Measurements from ENCODE around the gene ZBTB12. TPM values are rescaled to one million over a fixed set of nuclear protein-coding genes. Genes with fewer than 3 reads are reported as not detected.

Gene ZBTB12
- total and polyA plus RNA-seq, 2 experiments from 2014 or later: 4.4 TPM; not detected in 1

- WGBS (ENCODE audit: low lambda C conversion rate, missing lambda C conversion rate): 72% methylated on average over 5 of the region's 5 CpGs
- no peak overlapping the region for H2AFZ ChIP-seq
- H3K4me3 ChIP-seq: no peak overlapping the region
- DNase-seq (ENCODE audit: low spot score): no peak
- H3K36me3 ChIP-seq (replicated peaks; ENCODE audit: insufficient read depth, low read depth): no peaks in the 10 kb centered on the region
- no peak for TF ChIP-seq EZH2 (IDR thresholded peaks at IDR 0.05; ENCODE audit: borderline replicate concordance)
- no peak for TF ChIP-seq EZH2phosphoT487 (IDR thresholded peaks at IDR 0.05; ENCODE audit: low read depth, severe bottlenecking, unreplicated experiment)
- no peak for TF ChIP-seq CTCF (IDR thresholded peaks at IDR 0.05; ENCODE audit: poor library complexity)
- H3K4me1 ChIP-seq (ENCODE audit: insufficient read depth): no peaks in the 10 kb centered on the region
- no peaks in the 10 kb centered on the region for H3K9me3 ChIP-seq (ENCODE audit: low read depth)
- no peaks in the 10 kb centered on the region for H3K9me2 ChIP-seq (replicated peaks; ENCODE audit: insufficient read depth)
- no peak overlapping the region for H3K27ac ChIP-seq
- H3K4me2 ChIP-seq: no peak overlapping the region
- H4K20me1 ChIP-seq (ENCODE audit: insufficient read depth, poor library complexity, severe bottlenecking): no peaks in the 10 kb centered on the region
- H3K79me2 ChIP-seq: peaks cover 23% of the 10 kb centered on the region
- no peaks in the 10 kb centered on the region for H3K27me3 ChIP-seq
Measured at GRCh38 chr6:31875877-31876276, 26.0 kb downstream of the ZBTB12 start.

- no peak for DNase-seq (ENCODE audit: low spot score)
- no peaks in the 10 kb centered on the region for H3K9me3 ChIP-seq (ENCODE audit: low read depth)
- no peak overlapping the region for H3K4me3 ChIP-seq
- no peaks in the 10 kb centered on the region for H3K9me2 ChIP-seq (replicated peaks; ENCODE audit: insufficient read depth)
- no peak overlapping the region for H3K27ac ChIP-seq
- peaks cover 23% of the 10 kb centered on the region for H3K79me2 ChIP-seq
- TF ChIP-seq CTCF (IDR thresholded peaks at IDR 0.05; ENCODE audit: poor library complexity) (no peak), EZH2phosphoT487 (IDR thresholded peaks at IDR 0.05; ENCODE audit: low read depth, severe bottlenecking, unreplicated experiment) (no peak), EZH2 (IDR thresholded peaks at IDR 0.05; ENCODE audit: borderline replicate concordance) (no peak)
- H3K4me1 ChIP-seq (ENCODE audit: insufficient read depth): no peaks in the 10 kb centered on the region
- H4K20me1 ChIP-seq (ENCODE audit: insufficient read depth, poor library complexity, severe bottlenecking): no peaks in the 10 kb centered on the region
- H3K36me3 ChIP-seq (replicated peaks; ENCODE audit: insufficient read depth, low read depth): no peaks in the 10 kb centered on the region
- H2AFZ ChIP-seq: no peak overlapping the region
- H3K4me2 ChIP-seq: no peak overlapping the region
- H3K27me3 ChIP-seq: no peaks in the 10 kb centered on the region
- 84% methylated on average over 5 of the region's 5 CpGs for whole genome bisulfite sequencing (ENCODE audit: low lambda C conversion rate, missing lambda C conversion rate)
Measured at GRCh38 chr6:31874836-31875572, 26.9 kb downstream of the ZBTB12 start.

- 67% methylated on average over 4 of the region's 4 CpGs for WGBS (ENCODE audit: low lambda C conversion rate, missing lambda C conversion rate)
- Histone ChIP-seq H3K9me2 (replicated peaks; ENCODE audit: insufficient read depth) (no peaks in the 10 kb centered on the region), H3K4me1 (ENCODE audit: insufficient read depth) (no peaks in the 10 kb centered on the region), H3K4me2 (no peak overlapping the region), H3K9me3 (ENCODE audit: low read depth) (no peaks in the 10 kb centered on the region), H3K4me3 (no peak overlapping the region), H2AFZ (no peak overlapping the region), H3K27me3 (no peaks in the 10 kb centered on the region), H4K20me1 (ENCODE audit: insufficient read depth, poor library complexity, severe bottlenecking) (no peaks in the 10 kb centered on the region), H3K27ac (no peak overlapping the region), H3K36me3 (replicated peaks; ENCODE audit: insufficient read depth, low read depth) (no peaks in the 10 kb centered on the region), H3K79me2 (peaks cover 19% of the 10 kb centered on the region)
- no peak for TF ChIP-seq EZH2phosphoT487 (IDR thresholded peaks at IDR 0.05; ENCODE audit: low read depth, severe bottlenecking, unreplicated experiment)
- TF ChIP-seq EZH2 (IDR thresholded peaks at IDR 0.05; ENCODE audit: borderline replicate concordance): no peak
- no peak for TF ChIP-seq CTCF (IDR thresholded peaks at IDR 0.05; ENCODE audit: poor library complexity)
- DNase-seq (ENCODE audit: low spot score): peak; percentile 10
Measured at GRCh38 chr6:31874084-31874670, 27.7 kb downstream of the ZBTB12 start.

Measured in hepatocyte (in vitro differentiated cells).